GM21717 (cell line): ENCODE measurements around the gene DCBLD2.
"Not testable (repeated sequence)": the region's sequence is repeated elsewhere in the genome, so short reads cannot be mapped to it uniquely, and the experiment has no call there.

Source experiments
- ATAC-seq: cut with Tn5 transposase; IDR thresholded peaks from one replicate; pipeline ENCODE4 v1.9.1; 2021; ENCODE audit warnings: mild to moderate bottlenecking, moderate library complexity; ENCODE audit not compliant: unreplicated experiment

DCBLD2 gene

DNA sequence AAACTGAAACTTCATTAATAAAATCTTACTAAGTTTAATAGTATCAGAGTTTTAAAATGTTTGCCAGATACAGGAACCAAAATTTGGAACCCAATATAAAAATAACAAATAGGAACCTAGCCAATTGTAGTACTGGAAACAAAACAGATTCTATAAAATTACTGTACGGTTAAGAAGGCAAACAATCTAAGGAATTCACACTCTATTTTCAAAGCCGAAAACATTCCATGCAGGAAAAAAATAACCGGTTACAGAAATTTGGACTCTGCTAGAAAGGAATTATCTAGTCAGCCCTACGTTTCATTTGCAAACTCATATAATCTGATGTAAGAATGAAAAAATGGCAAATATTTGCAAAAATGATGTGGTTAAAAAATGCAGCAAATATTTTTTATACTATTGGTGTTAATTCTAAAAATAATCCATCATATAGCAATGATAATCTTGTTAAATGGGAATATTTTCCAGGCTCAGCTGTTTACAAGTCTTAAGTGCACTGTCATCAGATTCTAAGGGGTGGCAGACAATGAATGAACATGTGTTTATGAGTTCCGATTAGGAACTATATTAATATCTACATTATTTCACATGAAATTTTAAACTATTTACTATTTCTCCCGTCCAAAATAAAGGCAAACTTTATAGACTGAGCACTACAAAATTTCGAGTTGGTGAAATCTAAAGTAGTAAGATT is 58.1 kb downstream of the DCBLD2 start:
- ATAC-seq, result no peak

DNA sequence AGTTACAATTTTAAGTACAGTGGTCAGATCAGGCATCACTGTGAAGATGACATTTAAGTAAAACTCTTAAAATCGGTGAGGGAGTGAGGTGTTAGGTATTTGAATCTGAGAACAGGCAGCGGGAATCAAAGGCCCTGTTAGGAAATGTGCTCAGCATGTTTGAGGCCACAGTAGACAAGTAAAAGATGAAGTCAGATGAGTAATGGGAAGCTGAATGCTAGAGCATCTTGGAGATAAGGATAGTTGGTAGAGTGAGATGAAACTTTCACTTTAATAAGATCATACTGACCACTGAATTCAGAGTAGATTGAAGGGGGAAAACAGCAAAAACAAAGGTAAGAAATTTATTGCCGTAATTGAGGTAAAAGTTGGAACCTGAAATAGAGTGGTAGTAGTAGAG is 61.6 kb downstream of the DCBLD2 start:
- ATAC-seq, result no peak

DNA sequence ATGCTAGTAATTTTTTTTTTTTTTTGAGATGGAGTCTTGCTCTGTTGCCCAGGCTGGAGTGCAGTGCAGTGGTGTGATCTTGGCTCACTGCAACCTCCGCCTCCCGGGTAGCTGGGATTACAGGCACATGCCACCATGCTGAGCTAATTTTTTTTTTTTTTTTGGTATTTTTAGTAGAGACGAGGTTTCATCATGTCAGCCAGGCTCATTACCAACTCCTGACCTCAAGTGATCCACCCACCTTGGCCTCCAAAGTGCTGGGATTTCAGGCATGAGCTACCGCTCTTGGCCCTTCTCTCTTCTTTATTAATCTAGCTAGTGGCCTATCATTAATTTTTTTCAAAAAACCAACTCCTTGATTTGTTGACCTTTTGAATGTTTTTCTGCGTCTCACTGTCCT is 70.4 kb downstream of the DCBLD2 start:
- not testable (repeated sequence) for ATAC-seq

DNA sequence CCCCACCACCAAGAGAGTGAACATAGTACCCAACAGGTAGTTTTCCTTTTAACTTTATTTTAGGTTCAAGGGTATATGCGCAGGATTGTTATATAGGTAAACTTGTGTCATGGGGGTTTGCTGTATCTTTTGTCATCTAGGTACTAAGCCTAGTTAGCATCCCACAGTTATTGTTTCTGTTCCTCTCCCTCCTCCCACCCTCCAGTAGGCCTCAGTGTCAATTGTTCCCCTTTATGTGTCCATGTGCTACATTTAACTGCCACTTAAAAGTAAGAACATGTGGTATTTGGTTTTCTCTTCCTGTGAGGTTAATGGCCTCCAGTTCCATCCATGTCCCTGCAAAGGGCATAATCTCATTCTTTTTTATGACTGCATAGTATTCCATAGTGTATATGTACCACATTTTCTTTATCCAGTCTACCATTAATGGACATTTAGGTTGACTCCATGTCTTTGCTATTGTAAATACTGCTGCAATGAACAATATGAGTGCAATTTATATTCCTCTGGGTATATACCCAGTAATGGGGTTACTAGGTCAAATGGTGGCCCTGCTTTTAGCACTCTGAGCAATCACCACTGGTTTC is 72.2 kb downstream of the DCBLD2 start:
- ATAC-seq, result no peak

DNA sequence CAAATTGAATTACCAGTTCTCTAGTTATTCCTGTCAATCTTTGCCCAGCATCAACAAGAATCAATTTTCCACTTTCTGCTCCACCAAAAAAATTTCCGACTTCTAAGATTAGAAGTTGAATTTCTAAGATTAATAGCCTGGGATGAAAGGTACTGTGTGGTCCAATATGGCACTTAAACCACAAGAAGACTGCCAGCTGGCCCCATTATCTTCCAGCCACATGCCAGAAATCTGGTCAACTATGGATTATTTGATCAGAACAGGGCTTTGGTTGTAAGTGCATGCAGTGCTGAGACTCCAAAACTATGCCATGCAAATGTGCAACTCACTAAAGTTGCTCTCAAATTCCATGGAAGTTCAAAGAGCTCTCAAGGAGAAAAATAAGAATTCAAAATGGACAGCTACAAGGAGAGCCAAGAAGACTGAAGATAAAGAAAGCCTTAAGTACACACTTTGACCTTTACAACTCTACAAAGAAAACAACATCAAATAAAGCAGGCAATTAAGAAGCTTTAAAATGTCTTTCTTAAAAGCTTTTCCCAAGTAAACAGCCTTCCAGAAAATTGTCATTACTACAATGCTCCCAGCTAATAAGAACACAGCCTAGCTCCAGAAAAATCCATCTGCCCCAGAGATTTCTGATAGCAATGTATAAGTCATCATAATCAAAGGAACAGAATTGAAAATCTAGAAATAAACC is 74.1 kb downstream of the DCBLD2 start:
- no peak for ATAC-seq

DNA sequence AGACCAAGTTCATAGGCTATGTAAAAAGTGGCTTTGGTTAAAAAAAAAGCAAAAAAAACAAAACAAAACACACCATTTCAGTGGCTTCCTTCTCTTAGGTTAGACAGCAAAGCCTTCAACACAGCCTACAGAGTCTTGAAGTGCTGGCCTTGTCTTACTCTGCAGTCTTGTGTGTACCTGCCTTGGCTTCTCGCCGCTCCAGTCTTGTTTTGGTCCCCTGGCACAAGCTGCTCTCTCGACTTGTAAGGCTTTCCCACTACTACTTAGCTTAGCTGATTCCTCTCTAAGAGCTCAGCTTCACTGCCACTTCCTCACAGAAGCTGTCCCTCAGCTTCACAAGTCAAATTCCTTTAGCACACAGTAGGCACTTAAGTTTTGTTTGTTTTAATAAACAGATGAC is 75.4 kb downstream of the DCBLD2 start:
- no peak for ATAC-seq

DNA sequence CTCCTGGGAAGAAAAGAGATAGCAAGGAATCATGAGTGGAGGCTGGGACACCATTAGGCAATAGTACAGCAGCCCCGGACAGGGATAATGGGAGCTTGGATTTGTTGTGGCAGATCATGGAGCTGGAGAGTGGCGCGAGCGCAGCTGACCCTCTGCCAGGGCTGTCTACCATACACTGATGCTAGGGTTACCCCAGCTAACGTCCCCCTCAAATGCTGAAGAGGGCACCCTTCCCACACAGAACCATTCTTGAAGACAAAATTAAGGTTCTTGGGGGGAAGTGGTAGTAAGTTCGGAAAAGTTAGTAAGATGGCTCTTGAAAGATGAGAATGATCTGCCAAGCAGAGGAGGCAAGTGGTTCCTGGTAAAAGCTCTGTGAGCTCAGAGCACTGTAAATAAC is 77.2 kb downstream of the DCBLD2 start:
- no peak for ATAC-seq

DNA sequence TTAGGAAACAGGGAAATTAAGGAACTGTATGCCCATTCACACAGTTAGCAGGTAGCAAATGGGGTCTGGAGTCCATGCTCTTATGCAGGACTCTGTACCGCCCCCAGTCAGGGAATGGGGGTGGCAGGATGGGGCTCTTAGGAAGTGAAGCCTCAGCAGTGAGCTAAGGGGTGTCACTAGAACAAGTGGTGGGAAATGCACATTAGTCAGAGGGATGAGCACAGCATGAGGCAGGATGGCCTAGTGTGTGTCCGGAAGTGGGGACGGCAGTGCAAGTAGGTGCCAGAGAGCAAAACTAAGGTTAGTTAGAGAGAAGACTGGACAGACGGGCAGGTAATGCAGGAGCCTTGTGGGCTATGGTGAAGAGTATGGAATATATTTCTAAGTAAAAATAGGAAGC is 77.7 kb downstream of the DCBLD2 start:
- ATAC-seq, result no peak

DNA sequence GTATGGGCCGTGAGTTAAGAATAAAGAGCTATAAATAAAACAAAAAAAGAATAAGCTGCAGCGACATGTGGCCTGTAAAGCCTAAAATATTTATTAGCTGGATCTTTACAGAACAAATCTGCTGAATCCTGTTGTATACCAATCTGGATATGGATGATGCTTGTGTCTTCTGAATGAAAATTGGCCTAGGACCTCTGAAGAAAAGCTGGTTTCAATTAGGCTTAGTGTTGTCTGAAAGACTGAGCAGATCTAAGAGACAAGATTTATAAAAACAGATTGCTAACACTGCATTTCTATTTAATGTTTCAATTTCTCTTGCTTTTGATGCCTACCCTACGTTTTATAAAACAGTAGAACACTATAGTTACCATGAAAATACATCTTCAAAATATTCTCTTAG is 80.4 kb downstream of the DCBLD2 start:
- ATAC-seq, result no peak

DNA sequence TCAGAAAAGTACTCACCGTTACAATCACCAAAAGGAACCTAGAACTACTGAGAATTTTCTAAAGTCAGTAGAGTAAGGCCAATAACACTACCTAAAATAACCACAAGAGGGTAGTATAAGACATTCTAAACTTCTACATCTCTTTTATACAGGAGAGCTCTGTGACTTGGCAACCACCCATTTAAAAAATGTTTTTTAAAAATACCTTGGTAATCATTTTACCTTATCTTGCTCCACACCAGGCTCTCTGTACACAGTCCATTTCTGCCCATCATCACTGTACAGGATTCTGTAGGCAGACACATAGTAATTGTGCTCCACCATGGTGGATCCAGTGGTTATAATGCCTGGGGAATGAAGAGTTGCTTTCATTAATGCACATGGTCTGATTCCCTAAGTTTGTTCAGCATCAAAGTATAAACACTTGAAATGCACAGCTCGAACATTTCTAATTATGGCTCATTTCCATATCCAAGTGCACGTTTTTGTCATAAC is 83.9 kb downstream of the DCBLD2 start:
- peak; percentile 74 for ATAC-seq

DNA sequence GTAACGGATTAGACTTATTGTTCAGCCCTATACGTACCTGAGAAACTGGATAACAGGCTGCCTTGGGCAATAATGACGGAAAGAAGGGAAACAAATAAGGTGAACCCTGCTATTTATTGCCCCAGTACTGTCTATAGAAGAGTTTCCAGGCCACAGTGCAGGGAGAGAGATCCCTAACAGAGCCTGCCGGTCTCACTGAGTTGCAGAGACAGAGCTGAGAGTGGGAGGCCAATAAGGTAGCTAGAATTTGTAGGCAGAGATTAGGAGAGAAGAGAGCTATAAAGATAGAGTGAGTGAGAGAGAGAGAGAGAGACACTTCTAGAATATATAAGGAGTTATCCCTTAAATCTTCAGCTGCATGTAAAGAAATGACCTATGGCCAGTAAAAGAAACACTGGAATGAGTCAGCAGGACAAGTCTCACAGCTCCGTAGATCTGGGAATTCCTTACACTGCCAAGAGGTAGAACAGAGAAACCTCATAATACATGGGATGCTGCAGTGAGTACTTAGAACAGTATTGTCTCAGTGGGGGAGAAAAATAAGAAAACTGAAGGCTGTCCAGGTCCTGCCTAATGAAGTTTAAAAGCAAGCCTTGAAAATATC is 86.6 kb downstream of the DCBLD2 start:
- ATAC-seq, result no peak

DNA sequence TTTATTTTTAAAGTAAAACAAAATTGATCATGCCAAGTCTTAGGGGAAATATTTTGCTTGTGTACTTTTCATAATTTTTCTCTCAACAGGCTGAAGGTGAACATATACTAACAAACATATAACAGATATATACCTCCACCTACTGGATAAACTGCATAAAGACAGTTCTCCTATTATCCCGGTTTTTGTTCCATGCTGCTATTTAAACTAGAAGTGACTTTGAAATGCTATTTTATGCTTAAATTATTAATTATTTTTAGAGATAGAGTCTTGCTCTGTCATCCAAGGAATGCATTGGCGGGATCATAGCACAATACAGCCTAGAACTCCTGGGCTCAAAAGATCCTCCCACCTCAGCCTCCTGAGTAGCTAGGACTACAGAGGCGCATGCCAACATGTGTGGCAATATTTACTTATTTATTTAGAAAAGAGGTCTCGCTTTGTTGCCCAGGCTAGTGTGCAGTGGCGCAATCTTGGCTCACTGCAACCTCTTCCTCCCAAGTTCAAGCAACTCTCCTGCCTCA is 88.6 kb downstream of the DCBLD2 start:
- ATAC-seq, result peak; percentile 47

DNA sequence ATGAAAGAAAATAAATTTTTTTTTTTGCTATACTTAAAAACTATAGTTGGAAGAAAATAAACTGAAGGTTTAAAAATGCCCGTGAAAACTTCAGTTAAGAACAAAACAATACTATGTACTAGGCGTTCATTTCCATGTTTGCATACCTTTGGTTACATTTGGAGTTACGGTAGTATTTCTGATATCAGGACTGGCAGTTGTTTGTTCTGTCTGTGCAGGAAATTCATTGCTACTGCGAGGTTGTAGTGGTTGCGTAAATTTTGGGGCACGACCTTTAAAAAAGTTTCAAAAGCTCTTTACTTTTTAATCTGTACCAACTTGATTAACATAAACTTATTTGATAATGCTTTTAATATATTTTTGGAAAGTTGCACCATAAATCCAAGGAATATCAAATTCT is 90.4 kb downstream of the DCBLD2 start:
- no peak for ATAC-seq

DNA sequence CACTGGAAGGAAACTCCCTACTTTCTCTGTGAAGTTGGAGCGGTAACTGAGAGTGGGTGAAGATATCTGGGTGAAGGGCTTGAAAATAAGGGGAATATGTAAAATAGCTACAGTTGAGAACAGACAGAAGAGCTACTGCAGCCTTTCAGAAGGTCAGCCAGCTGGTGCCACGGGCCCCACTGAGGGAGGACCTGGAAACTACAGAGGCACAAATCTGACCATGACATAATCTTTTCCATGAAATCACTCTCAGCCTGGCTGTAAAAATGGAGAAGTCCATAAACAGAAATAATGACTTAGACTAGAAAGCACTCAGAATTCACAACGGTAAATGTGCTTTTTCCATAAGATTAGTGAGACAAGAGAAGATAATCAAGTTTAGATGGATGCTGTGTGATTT is 91.9 kb downstream of the DCBLD2 start:
- ATAC-seq, result no peak

DNA sequence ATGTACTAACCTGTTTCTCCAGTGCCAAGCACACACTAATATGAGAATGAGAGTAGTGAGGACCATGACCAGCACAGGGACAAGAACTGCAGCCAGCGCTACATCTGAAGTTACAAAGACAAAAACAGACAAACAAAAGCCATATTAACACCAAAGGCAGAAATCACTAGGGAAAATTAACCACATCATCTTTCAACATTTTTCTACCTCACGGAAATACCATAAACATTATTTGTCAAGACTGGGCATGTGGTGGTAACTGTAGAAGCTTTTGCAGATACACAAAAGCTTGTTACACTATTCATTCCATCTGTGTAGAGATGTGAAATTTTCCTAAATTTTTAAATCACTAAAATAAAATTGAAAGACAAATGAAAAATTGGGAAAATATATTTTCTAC is 93.4 kb downstream of the DCBLD2 start:
- no peak for ATAC-seq

DNA sequence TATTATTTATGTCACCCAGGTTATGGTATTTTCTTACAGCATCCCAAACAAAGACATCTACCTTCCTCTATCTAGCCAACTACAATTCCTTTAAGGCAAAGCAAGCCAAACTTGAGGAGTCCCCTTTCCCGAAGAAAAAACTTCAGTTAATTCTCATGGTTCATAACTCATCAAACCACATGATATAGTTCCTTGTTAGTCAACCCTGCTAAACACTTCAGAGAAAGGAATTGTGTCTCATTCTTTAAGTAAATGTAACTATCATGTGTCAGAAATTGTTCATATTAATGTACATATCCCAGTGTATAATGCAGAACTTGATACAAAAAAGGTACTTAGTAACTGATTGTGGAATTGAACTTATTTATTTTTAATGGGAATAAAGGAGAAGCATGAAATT is 93.9 kb downstream of the DCBLD2 start:
- no peak for ATAC-seq

DNA sequence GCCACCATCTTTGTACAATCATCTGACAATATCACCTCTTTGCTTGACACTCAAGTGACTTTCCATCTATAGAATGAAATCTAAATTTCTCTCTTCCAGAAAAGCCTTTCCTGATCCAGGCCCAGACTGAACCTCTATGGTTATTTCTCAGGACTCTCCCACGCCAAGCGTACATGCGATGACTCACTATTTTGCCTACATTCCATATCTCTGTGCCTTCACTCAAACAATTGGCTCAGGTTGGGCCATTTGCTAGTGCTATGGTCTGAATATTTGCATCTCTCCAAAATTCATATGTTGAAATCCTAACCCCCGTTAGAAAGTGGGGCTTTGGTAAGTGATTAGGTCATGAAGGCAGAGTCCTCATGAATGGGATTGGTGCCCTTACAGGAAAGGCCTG is 94.5 kb downstream of the DCBLD2 start:
- no peak for ATAC-seq

DNA sequence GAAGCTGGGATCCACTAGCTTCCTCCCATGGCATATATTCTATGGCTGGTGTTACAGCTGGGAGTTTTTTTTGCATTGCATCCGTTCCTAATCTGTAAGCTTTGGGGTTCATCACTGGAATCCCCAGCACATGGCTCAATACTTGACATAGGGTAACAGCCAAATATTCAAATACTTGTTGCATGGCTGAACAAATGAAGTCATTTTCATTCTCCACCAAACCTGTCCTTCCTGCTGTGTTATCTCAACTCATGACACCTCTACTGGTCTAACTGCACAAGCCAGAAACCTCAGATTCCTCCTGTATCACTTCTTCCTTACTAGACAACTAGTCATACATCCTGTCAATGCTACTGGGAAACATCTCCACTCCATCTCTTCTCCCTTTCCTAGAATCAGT is 95.0 kb downstream of the DCBLD2 start:
- ATAC-seq, result no peak

DNA sequence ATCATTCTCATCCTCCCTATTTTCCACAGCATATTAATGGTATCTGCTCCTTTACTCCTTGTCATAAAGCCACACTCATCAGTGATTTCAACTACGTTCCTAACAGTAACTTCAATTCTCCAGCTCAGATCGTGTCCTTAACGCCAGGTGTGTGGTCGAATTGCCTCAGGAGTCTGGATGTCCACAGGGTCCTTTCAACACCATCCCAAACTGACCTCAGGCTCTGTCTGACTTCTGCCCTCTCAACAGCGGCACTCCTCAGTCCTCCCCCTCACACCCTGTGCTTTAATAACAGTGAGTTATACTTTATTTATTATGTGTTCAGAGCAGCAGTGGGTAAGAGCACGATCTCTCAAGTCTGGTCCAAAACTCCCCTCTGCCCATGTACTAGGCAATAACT is 95.9 kb downstream of the DCBLD2 start:
- no peak for ATAC-seq

DNA sequence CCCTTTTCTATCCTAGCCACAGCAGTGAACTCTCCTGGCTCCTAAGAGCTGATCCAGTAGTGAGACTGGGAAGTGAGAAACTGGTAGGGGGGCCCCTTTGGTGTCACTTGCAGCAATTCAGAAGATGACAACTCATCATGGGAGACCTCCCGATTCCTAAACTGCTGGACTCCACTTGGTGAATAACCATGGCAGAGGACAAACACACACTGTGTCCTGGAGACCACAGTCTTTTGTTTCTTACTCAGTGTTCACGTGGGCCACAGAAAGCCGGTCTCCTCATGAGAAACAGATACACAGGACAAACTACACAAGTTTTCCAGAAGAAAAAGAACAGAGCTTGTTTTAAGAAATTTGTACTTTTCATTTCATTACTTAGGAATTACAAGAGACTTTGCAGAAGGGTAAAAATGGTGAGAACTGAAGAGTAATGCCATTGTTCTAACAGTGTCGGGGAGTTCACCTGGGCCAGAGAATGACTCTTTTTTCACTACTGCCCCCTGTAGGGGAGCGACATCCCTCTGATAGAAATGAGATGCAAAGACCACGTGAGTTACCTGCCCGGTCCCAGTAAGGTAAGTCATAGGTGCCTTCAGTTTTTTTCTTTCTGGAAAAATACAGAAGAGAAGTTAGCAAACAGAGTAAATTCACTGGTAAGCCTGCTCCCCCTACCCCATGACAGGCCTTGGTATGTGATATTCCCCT is 100.3 kb downstream of the DCBLD2 start:
- no peak for ATAC-seq

DNA sequence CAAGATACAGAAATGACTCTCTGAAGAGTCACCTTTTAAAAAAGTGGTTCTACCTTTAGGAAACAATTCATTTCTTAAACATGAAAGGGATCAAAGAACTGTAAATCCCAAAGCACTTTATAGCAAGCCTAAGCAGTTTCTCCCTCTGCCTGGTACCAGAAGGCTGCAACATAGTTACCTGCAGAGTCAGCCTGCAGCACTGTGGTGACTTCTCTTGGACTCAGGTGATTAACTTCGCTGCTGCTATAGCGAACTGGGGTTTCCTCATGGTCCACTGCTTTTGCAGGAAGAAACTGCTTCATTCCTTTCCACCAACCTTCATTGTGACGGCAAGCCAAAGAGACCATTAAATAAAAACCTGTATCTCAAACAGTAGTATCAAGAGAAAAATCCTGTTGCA is 101.1 kb downstream of the DCBLD2 start:
- ATAC-seq, result no peak
